Cerebellar nuclear complex (tissue), 1 donor: Measurements from ENCODE around the gene VCAN.

Experiments
- DNase-seq, 2 experiments: peaks; one replicate each; lab custom pipeline; 2025; lab: John Stamatoyannopoulos, UW

Gene VCAN

DNA sequence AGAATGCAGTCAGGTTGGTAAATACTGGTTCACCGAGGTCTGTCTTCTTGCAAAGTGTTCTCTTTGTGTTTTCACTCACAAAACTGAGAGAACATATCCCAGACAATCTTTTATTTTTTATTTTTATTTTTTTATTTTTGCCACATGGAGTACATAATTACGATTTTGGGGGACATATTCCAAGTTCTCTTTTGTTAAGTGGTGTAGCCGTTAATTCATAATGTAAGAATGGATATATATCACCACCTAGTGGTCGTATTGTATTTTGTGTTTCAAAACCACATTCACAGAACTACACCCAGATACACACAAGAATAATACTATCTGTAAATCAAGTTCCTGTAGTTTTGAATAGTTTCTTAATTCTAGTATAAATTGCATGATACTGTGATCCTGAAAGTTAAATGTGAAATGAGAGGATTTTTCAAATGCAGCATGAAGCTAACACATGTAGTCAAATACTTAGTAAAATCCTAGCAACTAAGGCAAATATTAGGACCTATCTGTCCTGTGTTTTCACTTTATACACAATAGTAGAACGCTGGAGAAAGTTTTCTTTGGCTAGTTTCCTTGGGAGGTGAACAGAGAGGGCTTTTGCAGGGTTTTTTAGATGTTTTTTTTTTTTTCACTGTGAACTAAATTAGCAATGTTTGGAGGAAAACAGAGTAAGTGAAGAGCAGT is 92.7 kb downstream of the VCAN start:
- DNase-seq = no peak

DNA sequence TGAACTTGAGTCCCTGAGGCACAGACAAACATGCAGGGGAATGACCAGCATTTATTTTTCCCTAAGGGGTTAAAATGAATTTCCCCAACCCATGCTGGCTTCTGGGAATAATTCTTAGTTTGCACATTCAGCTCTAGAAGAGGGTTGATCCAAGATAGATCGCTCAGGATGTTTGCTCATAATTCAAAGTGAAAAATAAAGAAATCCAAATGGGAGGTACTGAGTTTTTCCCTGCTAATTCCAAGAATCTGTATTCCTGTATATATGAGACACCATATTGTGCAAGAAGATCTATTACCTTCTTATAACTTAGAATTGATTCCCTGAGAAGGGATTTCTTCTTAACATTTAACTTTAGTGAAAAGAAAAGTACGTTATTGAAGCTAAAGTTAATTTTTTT is 96.2 kb downstream of the VCAN start:
- no peak for DNase-seq

DNA sequence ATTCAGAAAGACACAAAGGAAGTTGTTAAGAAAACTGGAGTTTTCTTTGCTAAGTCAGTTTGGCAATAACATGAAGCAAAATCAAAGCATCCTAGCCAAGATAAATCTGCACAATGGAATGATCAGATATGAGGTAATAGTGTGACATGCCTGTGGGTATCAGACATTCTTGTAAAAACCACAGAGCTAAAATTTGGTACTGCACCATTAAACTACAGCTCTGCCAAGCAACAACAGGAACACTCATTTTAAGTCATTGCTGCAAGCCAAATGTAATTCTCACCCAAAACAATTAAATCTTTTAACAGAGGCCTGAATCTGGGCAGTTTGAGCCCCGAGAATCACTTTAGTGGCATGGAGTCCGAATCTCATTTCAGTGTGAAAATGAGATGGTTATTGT is 96.6 kb downstream of the VCAN start:
- no peak for DNase-seq

DNA sequence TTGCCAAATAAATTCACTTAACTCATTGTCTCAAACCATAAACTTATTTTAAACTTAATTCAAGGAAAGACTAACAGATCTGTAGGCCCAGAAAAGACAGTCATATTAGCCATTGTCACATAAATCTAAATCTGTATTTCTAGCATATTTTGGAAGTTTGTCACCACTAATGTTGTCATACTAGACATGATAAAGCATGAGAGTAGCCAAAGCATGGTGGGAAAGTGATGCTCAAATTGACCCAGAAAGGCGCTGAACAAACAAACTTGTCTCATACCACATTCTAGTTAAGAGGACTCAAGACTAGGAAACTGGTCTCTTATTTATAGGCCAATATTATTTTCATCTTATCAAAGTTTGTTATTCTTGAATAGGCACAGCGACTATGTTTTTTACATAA is 99.4 kb downstream of the VCAN start:
- no peak for DNase-seq

DNA sequence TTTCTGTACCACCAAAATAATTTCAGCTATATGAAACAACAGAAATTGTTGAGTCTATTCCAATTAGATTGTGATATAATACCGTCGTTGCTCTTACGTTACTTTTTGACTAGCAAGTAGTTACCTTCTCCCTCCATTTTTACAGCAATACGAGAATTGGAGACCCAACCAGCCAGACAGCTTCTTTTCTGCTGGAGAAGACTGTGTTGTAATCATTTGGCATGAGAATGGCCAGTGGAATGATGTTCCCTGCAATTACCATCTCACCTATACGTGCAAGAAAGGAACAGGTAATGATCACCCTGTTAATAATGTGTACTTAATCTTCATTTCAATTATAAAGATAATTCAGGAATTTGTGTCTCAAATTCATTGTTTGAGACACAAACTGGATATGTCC is 100.7 kb downstream of the VCAN start:
- DNase-seq = no peak

DNA sequence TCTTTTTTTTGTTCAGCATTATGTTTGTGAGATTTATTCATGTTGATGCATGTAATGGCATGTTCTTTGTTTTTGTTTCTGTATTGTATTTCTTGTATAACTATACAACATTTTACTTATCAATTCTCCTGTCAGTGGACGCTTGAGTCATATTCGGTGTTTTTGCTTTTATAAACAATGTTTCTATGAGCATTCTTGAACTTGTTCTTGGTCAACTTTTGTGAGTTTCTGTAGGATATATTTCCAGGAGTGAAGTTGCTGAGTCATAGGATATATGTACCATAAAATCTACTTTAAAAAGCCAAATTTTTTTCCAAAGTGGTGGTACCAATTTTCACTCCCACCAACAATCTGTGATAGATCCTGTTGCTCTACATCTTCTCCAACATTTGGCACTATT is 104.8 kb downstream of the VCAN start:
- DNase-seq = no peak

DNA sequence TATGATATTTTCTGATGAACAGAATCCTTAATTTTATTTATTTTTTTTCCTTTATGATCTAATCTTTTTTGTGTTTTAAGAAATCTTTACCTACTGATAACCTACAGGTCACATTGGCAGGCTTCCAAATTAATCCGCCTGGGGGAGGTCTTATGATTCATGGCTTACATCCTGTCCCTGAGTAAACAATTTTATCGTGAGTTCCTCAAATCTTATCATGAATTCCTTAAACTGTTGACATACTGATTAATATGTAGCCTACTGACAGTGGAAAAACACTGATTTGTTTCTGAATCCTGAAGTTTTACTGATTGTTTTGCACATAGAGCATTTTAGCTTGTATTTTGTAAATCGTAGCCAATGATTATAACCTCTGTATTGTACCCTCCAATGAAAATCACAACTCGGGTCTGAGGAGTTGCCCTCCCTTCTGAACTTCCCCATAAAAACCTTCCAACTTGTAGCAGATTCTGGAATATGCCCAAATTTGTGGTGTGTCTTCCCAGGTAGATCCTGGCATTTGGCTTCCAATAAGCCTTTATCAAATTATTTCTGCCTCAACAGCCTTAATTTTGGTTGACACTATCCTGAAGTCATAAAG is 105.6 kb downstream of the VCAN start:
- no peak for DNase-seq

DNA sequence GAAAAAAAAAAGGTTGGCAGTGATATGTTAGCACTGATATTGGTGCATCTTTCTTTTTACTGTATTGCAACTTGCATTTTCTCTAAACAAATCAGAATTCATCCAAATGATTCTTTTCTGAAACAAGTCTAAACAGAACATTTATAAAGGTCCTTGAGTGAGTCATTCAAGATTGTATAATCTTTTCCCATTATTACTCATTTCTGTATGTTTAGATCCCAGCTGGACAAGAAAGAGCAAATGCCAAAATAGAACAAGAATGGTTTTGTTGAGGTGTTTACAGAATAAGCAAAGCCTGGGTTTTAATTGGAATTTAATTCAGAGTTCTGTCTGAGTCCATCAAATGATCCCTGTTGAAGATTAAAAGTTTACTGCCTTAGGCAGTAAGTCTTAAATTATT is 112.3 kb downstream of the VCAN start:
- DNase-seq = no peak

DNA sequence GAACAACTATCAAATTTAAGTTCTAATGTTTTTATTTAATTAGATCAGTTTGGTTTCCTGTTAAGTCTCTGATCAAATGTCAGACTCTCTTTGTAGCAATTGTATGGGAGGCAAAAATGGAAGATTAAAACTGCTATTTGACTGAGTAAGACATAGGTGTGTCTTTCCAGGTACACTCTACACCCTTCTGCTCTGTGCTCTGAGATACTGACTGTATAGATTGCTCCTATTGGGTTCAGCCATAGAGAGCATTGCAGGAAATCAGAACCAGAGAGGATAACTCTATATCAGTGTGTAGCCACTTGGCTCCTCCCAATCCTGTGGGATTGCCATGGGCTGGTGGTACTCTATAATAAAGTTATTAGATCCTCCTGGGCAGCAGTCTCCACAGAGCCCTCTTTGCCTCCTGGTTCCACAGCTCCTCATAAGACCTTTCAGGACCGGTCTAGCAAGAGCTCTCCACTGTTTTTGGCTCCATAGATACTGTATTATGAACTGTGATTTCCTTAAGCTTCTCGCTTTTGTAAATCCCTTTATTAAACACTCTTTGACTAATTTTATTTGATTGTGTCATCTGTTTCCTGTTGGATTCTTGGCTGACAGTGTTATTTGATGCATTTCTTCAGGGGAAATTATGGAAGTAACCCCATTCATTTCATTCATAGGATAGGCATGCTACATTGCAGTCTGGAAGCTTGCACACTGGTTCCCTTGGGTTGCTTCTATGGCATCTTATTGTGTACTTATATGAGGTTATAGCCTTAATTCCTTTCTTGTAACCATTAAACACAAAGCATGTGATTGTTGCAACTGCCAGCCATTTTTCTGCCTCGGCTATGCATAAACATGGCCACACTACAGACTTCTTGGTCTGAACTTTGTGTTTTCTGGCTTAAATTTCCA is 115.6 kb downstream of the VCAN start:
- no peak for DNase-seq

DNA sequence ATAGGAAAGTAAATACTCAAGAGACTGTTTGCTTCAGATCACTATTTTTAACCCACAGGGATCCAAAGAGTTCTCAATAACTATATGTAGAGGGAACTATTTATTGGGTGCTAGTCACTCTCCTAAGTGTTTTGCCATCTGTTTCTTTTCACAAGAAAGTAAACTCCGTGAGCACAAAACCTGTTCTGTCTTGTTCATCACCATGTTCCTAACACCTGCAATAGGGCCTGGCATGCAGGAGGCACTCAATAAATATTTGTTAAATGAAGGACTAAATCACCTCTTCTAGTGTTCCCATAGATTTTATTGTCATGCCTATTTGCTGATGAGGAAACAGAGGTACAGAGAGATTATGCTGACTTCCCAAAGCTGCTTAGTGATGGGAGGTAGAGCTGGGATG is 118.2 kb downstream of the VCAN start:
- no peak for DNase-seq

DNA sequence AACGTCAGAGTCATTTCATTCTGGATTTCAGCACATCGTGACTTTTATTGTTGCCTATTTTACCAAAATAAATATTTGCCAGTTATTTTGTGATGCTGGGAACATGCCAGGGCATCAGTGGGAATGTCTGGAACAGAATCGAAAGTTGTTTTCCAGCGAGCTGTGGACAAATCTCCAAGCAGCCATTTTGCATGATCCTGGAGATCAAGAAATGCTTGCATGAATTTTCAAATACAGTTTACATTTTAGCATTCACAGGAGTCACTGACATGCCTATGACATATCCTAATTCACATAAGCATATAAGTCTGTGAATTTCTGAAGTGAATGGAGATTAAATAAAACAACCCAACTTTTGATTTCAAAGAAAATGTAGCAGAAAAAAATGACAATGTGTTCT is 119.4 kb downstream of the VCAN start:
- no peak for DNase-seq

DNA sequence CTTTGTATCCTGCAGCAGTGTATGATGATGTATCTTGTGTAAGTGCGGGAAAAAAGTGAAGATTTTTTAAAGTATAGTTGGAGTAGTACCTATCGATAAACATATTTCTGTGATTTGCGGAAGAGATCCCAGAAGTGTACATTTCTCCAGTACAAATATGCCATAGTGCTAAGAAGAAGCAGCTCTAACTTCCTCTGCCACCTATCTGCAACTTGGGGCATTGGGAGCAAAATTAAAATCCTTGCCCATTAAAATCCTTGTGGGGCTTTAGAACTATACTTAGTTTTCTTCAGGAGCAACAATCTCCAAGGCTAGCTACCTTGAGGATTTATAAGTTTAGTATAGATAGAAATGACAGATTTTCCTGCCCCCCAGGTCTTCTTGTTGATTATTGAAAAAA is 123.7 kb downstream of the VCAN start:
- no peak for DNase-seq

DNA sequence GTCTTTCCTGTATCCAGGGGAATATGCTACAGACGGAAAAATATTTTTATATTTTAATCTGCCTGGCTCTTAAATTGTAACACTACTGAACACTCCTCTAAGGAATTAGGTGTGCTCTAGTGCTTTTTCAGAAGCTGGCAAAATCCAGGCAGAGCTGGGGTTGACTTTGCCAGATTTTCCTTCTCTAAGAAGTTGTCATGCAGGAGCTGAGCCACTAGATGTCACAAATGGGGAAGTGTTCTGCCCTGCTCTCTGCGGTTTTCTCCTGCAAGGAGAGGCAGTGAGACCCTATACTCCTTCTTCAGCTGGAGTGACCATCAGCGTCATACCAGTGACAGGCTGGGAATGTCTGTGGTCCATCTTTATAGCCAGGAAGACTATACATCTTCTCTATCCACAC is 136.6 kb downstream of the VCAN start:
- DNase-seq = no peak

DNA sequence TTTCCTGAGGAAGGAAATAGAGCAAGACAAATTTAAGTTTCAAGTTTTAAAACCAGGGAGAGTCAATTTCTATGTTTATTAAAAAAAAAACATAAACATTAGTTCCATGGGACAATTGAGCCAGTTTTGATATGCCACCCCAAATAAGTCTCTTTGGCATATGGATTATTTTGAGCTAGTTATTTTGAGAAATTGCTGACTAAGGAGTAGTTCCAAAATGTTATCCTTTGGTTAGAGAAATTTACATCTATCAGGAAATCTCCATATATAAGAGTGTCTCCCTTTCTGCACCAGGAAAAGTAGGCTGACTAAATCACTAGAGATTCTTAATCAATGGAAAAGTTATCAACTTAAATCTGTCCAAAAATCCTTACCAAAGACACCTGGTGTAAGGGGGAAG is 143.3 kb downstream of the VCAN start:
- no peak for DNase-seq

DNA sequence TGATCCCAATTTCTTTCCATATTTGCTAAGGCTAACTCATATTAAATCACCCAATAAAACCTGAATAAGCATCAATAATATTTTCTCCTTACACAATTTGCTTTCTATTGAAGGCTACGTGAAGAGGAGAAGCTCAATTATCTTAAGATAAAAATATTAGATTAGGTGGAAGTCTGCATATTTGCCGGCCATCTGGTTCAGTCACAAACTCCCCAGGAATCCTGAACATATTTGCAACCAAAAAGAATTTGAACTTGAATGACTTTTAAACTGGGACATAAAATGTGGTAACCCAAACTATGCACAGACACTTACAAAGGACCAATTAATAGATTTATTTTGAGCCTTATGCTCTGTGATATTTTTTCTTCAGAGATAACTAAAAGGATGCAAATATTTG is 156.8 kb downstream of the VCAN start:
- no peak for DNase-seq
